ENCODE measurements around the gene RIC8A. TPM values are rescaled to one million over a fixed set of nuclear protein-coding genes. Genes with fewer than 3 reads are reported as not detected.

RIC8A gene
- total and polyA plus RNA-seq, 8 donors, result 29.7 to 49.3 (median 40.9) TPM

- ATAC-seq (peak in 2 of 4 donors; percentile 27 to 40), FAIRE-seq (no peak), DNase-seq (no peak)
- no peak overlapping the region for H3K27ac ChIP-seq
- H3K4me3 ChIP-seq, result no peak overlapping the region
- 43 to 56% methylated on average over 15 of the region's 15 CpGs for WGBS, 2 donors
- H3K36me3 ChIP-seq, result no peaks in the 10 kb centered on the region
- no peaks in the 10 kb centered on the region for H3K9me3 ChIP-seq
- H3K4me1 ChIP-seq, result no peaks in the 10 kb centered on the region
- intact Hi-C loops (cut with DNase I), result no loop called here
- TF ChIP-seq CTCF (IDR thresholded peaks at IDR 0.05), result no peak
- H3K27me3 ChIP-seq, result no peaks in the 10 kb centered on the region
Measured at GRCh38 chr11:257766-258493, 50.4 kb downstream of the RIC8A start.

DNA sequence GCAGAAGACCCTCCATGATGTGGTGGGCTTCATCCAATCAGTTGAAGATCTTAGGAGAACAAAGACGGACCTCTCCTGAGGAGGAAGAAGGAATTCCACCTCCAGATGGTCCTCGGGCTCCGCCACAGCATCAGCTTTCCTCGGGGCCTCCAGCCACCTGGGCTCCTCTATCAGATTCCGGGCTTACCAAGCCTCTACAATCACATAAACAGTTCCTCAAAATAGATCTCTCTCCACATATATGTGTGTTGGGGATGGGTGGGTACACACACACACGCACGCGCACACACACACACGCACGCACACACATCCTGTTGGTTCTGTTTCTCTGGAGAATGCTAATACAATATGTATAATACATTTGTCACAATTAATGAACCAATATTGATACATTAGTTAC is 51.9 kb downstream of the RIC8A start:
- no peak for TF ChIP-seq CTCF (IDR thresholded peaks at IDR 0.05)
- Histone ChIP-seq H3K4me1 (no peaks in the 10 kb centered on the region), H3K27me3 (no peaks in the 10 kb centered on the region), H3K36me3 (no peaks in the 10 kb centered on the region), H3K9me3 (no peaks in the 10 kb centered on the region), H3K27ac (no peak overlapping the region), H3K4me3 (no peak overlapping the region)
- FAIRE-seq, result no peak
- intact Hi-C loops (cut with DNase I), result no loop called here
- WGBS, 2 donors, result 70 to 71% methylated on average over 10 of the region's 10 CpGs
- DNase-seq, result no peak
- no peak for ATAC-seq

DNA sequence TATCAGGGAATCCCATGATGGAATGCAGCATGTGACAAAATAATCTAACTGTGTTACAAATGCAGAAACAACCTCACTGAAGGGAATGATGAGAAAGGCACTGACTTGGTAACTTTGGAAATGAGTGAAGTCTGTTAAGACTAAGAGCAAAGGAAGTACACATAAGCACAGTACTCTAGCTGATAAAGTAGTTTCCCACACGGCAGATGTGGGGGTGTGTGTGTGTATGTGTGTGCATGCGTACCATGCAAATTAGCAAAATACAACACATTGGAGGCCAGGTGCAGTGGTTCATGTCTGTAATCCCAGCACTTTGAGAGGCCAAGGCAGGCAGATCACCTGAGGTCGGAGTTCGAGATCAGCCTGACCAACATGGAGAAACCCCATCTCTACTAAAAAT is 54.1 kb downstream of the RIC8A start:
- H3K36me3 ChIP-seq, result no peaks in the 10 kb centered on the region
- intact Hi-C loops (cut with DNase I), result no loop called here
- no peak overlapping the region for H3K4me3 ChIP-seq
- TF ChIP-seq CTCF (IDR thresholded peaks at IDR 0.05), result no peak
- DNase-seq (no peak), FAIRE-seq (no peak), ATAC-seq (no peak)
- H3K9me3 ChIP-seq, result no peaks in the 10 kb centered on the region
- no peaks in the 10 kb centered on the region for H3K4me1 ChIP-seq
- no peaks in the 10 kb centered on the region for H3K27me3 ChIP-seq
- H3K27ac ChIP-seq, result no peak overlapping the region
- WGBS, 2 donors, result 85 to 86% methylated on average over 4 of the region's 4 CpGs

Other genes with a start within 250 kb of the RIC8A start
- gene SCGB1C1, start 14.6 kb upstream of the RIC8A start, total RNA-seq, result under 1 TPM in 3 of 6 donors, not detected in 3; 0.41 to 0.70 (median 0.63) TPM
- 1 to 10 TPM in 1 of 2 donors, not detected in 1; 1.1 TPM for gene SCGB1C1, start 14.6 kb upstream of the RIC8A start, polyA plus RNA-seq
- gene BET1L, start 309 bp upstream of the RIC8A start, total RNA-seq, result 10 to 100 TPM; 29.8 to 53.4 (median 48.8) TPM
- gene BET1L, start 309 bp upstream of the RIC8A start, polyA plus RNA-seq, result 10 to 100 TPM; 27.7 to 30.7 TPM
- gene SIRT3, start 28.6 kb downstream of the RIC8A start, total RNA-seq, result 10 to 100 TPM in 4 of 6 donors, 1 to 10 TPM in 2; 7.7 to 13.2 (median 10.9) TPM
- 10 to 100 TPM; 21.4 to 25.1 TPM for gene SIRT3, start 28.6 kb downstream of the RIC8A start, polyA plus RNA-seq
- 10 to 100 TPM; 35.5 to 48.3 (median 41.9) TPM for gene PSMD13, start 29.3 kb downstream of the RIC8A start, total RNA-seq
- gene PSMD13, start 29.3 kb downstream of the RIC8A start, polyA plus RNA-seq, result 100 to 1,000 TPM in 1 of 2 donors, 10 to 100 TPM in 1; 97.5 to 118 TPM
- under 1 TPM in 4 of 6 donors, not detected in 2; 0.19 to 0.23 (median 0.20) TPM for gene NLRP6, start 70.7 kb downstream of the RIC8A start, total RNA-seq
- gene NLRP6, start 70.7 kb downstream of the RIC8A start, polyA plus RNA-seq, result under 1 TPM; 0.05 to 0.08 TPM
- gene PGGHG, start 81.4 kb downstream of the RIC8A start, total RNA-seq, result 100 to 1,000 TPM in 4 of 6 donors, 10 to 100 TPM in 1, 1 to 10 TPM in 1; 8.9 to 534 (median 198) TPM
- 1,000 to 10,000 TPM; 1,516 to 4,700 TPM for gene PGGHG, start 81.4 kb downstream of the RIC8A start, polyA plus RNA-seq
- not detected for gene IFITM5, start 91.8 kb downstream of the RIC8A start, total RNA-seq
- gene IFITM5, start 91.8 kb downstream of the RIC8A start, polyA plus RNA-seq, result 1 to 10 TPM in 1 of 2 donors, under 1 TPM in 1; 0.56 to 1.2 TPM
- 100 to 1,000 TPM in 2 of 6 donors, 10 to 100 TPM in 4; 32.1 to 120 (median 63.6) TPM for gene IFITM2, start 100.1 kb downstream of the RIC8A start, total RNA-seq
- 100 to 1,000 TPM; 169 to 182 TPM for gene IFITM2, start 100.1 kb downstream of the RIC8A start, polyA plus RNA-seq
- 10 to 100 TPM in 5 of 6 donors, 1 to 10 TPM in 1; 10.0 to 45.2 (median 18.9) TPM for gene IFITM1, start 106.3 kb downstream of the RIC8A start, total RNA-seq
- 10 to 100 TPM; 40.7 to 54.5 TPM for gene IFITM1, start 106.3 kb downstream of the RIC8A start, polyA plus RNA-seq
- 100 to 1,000 TPM in 4 of 6 donors, 10 to 100 TPM in 2; 86.4 to 292 (median 135) TPM for gene IFITM3, start 113.2 kb downstream of the RIC8A start, total RNA-seq
- 100 to 1,000 TPM; 300 to 429 TPM for gene IFITM3, start 113.2 kb downstream of the RIC8A start, polyA plus RNA-seq
- 1 to 10 TPM in 5 of 6 donors, under 1 TPM in 1; 0.95 to 4.8 (median 1.8) TPM for gene B4GALNT4, start 161.8 kb downstream of the RIC8A start, total RNA-seq
- gene B4GALNT4, start 161.8 kb downstream of the RIC8A start, polyA plus RNA-seq, result 10 to 100 TPM in 1 of 2 donors, 1 to 10 TPM in 1; 6.8 to 25.9 TPM
- 10 to 100 TPM; 23.4 to 36.1 (median 26.2) TPM for gene PKP3, start 186.5 kb downstream of the RIC8A start, total RNA-seq
- 10 to 100 TPM; 33.8 to 50.5 TPM for gene PKP3, start 186.5 kb downstream of the RIC8A start, polyA plus RNA-seq
- 10 to 100 TPM; 39.2 to 62.1 (median 46.9) TPM for gene SIGIRR, start 207.3 kb downstream of the RIC8A start, total RNA-seq
- 100 to 1,000 TPM; 138 to 158 TPM for gene SIGIRR, start 207.3 kb downstream of the RIC8A start, polyA plus RNA-seq
- gene ANO9, start 234.3 kb downstream of the RIC8A start, total RNA-seq, result 10 to 100 TPM in 4 of 6 donors, 1 to 10 TPM in 2; 6.2 to 32.1 (median 12.5) TPM
- gene ANO9, start 234.3 kb downstream of the RIC8A start, polyA plus RNA-seq, result 10 to 100 TPM; 46.2 to 68.7 TPM
- gene PTDSS2, start 242.6 kb downstream of the RIC8A start, total RNA-seq, result 10 to 100 TPM; 11.3 to 17.4 (median 15.2) TPM
- 10 to 100 TPM; 24.7 to 44.7 TPM for gene PTDSS2, start 242.6 kb downstream of the RIC8A start, polyA plus RNA-seq